Measurements from ENCODE around the gene EIF4G2. TPM values are rescaled to one million over a fixed set of nuclear protein-coding genes. Genes with fewer than 3 reads are reported as not detected.

Gene EIF4G2
- total RNA-seq, 4 donors from 2014 or later, result 286 to 726 (median 581) TPM

GRCh38 chr11:10855295-10855694 is 46.6 kb upstream of the EIF4G2 start:
- no peaks in the 10 kb centered on the region for H3K36me3 ChIP-seq
- no peak overlapping the region for H3K4me3 ChIP-seq
- TF ChIP-seq POLR2A (IDR thresholded peaks at IDR 0.05), result no peak
- TF ChIP-seq, protein P1, sequence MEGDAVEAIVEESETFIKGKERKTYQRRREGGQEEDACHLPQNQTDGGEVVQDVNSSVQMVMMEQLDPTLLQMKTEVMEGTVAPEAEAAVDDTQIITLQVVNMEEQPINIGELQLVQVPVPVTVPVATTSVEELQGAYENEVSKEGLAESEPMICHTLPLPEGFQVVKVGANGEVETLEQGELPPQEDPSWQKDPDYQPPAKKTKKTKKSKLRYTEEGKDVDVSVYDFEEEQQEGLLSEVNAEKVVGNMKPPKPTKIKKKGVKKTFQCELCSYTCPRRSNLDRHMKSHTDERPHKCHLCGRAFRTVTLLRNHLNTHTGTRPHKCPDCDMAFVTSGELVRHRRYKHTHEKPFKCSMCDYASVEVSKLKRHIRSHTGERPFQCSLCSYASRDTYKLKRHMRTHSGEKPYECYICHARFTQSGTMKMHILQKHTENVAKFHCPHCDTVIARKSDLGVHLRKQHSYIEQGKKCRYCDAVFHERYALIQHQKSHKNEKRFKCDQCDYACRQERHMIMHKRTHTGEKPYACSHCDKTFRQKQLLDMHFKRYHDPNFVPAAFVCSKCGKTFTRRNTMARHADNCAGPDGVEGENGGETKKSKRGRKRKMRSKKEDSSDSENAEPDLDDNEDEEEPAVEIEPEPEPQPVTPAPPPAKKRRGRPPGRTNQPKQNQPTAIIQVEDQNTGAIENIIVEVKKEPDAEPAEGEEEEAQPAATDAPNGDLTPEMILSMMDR (IDR thresholded peaks at IDR 0.05), result no peak
- H3K4me1 ChIP-seq, result peaks cover 0 to 15% of the 10 kb centered on the region in 2 donors
- no peak overlapping the region for H3K27ac ChIP-seq
- no peaks in the 10 kb centered on the region for H3K9me3 ChIP-seq
- no peak for DNase-seq
- no peaks in the 10 kb centered on the region for H3K27me3 ChIP-seq
- intact Hi-C loops (cut with DNase I; ENCODE audit: low total_unique reads), result loop anchor here (5.0 kb wide), 1 partner anchor 48 kb away; the partner anchor contains the start of gene EIF4G2

- no peaks in the 10 kb centered on the region for H3K36me3 ChIP-seq
- no peak overlapping the region for H3K27ac ChIP-seq
- H3K9me3 ChIP-seq, result no peaks in the 10 kb centered on the region
- TF ChIP-seq, protein P1 (IDR thresholded peaks at IDR 0.05), result no peak
- H3K27me3 ChIP-seq, result no peaks in the 10 kb centered on the region
- no peak for DNase-seq
- no peak overlapping the region for H3K4me3 ChIP-seq
- intact Hi-C loops (cut with DNase I; ENCODE audit: low total_unique reads), result no loop called here
- H3K4me1 ChIP-seq, result no peaks in the 10 kb centered on the region
Measured at GRCh38 chr11:10847960-10848860, 39.5 kb upstream of the EIF4G2 start.

DNA sequence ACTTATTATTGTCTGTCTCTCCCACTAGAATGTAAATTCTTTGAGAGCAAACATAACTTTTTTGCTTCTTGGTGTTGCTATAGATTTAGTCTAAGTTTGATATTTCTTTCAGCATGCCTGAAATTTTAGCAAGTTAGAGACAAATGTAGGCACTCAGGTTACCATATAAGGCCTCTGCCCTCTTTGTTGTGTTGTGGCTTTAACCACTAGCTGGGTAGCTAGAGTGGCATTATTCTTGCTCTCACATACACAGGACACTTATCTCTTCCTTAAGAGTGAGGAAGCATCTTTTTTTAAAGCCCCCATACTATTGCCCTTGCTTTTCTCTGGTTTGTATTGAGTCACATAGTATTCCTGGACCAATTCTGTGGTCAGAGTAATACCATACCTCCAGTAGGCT is 37.9 kb upstream of the EIF4G2 start:
- Histone ChIP-seq H3K36me3 (no peaks in the 10 kb centered on the region), H3K4me1 (no peaks in the 10 kb centered on the region), H3K27ac (no peak overlapping the region), H3K4me3 (no peak overlapping the region), H3K27me3 (no peaks in the 10 kb centered on the region), H3K9me3 (no peaks in the 10 kb centered on the region)
- intact Hi-C loops (cut with DNase I; ENCODE audit: low total_unique reads), result no loop called here
- no peak for DNase-seq
- TF ChIP-seq, protein P1 (IDR thresholded peaks at IDR 0.05), result no peak
- no peak for TF ChIP-seq POLR2A (IDR thresholded peaks at IDR 0.05)

DNA sequence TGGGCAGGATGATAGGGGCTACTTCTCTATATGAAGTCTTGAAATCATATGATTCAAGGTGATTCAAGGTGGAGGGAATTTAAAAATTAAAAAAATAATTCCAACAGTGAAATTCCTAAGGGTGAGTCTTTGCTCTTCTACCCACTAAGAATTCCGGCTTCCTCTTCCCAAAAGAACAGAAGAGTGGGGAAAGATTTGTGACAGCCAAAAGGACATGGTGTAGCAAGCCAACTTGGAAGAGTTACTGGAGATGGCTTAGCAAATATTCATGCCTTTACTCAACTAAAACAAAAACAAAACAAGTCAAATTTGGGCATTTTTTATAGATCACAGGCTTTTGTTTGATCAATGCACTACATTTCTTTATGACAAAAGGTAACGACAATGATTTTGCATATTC is 36.9 kb upstream of the EIF4G2 start:
- no peaks in the 10 kb centered on the region for H3K9me3 ChIP-seq
- TF ChIP-seq, protein P1 (IDR thresholded peaks at IDR 0.05), result no peak
- no peak for TF ChIP-seq POLR2A (IDR thresholded peaks at IDR 0.05)
- no peaks in the 10 kb centered on the region for H3K36me3 ChIP-seq
- H3K4me1 ChIP-seq, result no peaks in the 10 kb centered on the region
- H3K4me3 ChIP-seq, result no peak overlapping the region
- H3K27ac ChIP-seq, result no peak overlapping the region
- DNase-seq, result no peak
- H3K27me3 ChIP-seq, result no peaks in the 10 kb centered on the region
- intact Hi-C loops (cut with DNase I; ENCODE audit: low total_unique reads), result no loop called here

DNA sequence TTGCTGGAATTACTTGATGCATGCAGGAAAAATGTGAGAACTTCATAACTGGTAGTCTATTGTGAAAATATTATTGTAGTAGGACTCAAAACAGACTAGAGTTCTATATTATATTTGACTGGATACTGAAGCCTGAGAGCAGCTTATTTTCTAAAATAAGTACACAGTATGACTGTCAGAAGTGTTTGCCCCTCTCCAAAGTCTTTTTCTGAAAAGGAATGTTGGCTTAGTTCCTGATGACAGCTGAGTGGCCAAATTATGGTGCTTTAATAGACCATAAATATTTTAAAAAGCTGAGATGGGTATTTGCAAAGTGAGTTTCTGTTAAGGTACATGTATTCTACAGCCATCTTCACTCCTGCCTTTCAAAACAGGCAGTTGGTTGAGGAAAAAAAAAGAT is 36.1 kb upstream of the EIF4G2 start:
- TF ChIP-seq, protein P1 (IDR thresholded peaks at IDR 0.05), result no peak
- no peak for TF ChIP-seq POLR2A (IDR thresholded peaks at IDR 0.05)
- no peaks in the 10 kb centered on the region for H3K4me1 ChIP-seq
- H3K36me3 ChIP-seq, result no peaks in the 10 kb centered on the region
- intact Hi-C loops (cut with DNase I; ENCODE audit: low total_unique reads), result no loop called here
- no peak overlapping the region for H3K27ac ChIP-seq
- no peaks in the 10 kb centered on the region for H3K9me3 ChIP-seq
- no peaks in the 10 kb centered on the region for H3K27me3 ChIP-seq
- DNase-seq, result no peak
- no peak overlapping the region for H3K4me3 ChIP-seq
